ENCODE results near the gene TSHZ2.

TSHZ2 gene

GRCh38 chr20:53394433-53394832, 422.3 kb downstream of the TSHZ2 start:
- TF ChIP-seq, protein P1, sequence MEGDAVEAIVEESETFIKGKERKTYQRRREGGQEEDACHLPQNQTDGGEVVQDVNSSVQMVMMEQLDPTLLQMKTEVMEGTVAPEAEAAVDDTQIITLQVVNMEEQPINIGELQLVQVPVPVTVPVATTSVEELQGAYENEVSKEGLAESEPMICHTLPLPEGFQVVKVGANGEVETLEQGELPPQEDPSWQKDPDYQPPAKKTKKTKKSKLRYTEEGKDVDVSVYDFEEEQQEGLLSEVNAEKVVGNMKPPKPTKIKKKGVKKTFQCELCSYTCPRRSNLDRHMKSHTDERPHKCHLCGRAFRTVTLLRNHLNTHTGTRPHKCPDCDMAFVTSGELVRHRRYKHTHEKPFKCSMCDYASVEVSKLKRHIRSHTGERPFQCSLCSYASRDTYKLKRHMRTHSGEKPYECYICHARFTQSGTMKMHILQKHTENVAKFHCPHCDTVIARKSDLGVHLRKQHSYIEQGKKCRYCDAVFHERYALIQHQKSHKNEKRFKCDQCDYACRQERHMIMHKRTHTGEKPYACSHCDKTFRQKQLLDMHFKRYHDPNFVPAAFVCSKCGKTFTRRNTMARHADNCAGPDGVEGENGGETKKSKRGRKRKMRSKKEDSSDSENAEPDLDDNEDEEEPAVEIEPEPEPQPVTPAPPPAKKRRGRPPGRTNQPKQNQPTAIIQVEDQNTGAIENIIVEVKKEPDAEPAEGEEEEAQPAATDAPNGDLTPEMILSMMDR (conservative IDR thresholded peaks at IDR 0.05; ENCODE audit: low read depth, low read length) = no peak
- H3K9ac ChIP-seq = no peak overlapping the region
- H3K4me1 ChIP-seq (ENCODE audit: low read depth, poor library complexity, severe bottlenecking) = no peaks in the 10 kb centered on the region
- H4K20me1 ChIP-seq (ENCODE audit: insufficient read depth) = no peaks in the 10 kb centered on the region
- H3K4me3 ChIP-seq (IDR thresholded peaks at IDR 0.05; ENCODE audit: insufficient read depth, low read depth, low read length) = no peak overlapping the region
- H3K27me3 ChIP-seq (ENCODE audit: insufficient read depth, low read depth) = no peaks in the 10 kb centered on the region
- no peaks in the 10 kb centered on the region for H3K36me3 ChIP-seq (ENCODE audit: insufficient read depth)
- H3K27ac ChIP-seq = no peak overlapping the region
- H3K79me2 ChIP-seq (ENCODE audit: insufficient read depth, low read depth) = no peaks in the 10 kb centered on the region
- no peak overlapping the region for H2AFZ ChIP-seq (ENCODE audit: low read depth)
- H3K4me2 ChIP-seq = no peak overlapping the region

DNA sequence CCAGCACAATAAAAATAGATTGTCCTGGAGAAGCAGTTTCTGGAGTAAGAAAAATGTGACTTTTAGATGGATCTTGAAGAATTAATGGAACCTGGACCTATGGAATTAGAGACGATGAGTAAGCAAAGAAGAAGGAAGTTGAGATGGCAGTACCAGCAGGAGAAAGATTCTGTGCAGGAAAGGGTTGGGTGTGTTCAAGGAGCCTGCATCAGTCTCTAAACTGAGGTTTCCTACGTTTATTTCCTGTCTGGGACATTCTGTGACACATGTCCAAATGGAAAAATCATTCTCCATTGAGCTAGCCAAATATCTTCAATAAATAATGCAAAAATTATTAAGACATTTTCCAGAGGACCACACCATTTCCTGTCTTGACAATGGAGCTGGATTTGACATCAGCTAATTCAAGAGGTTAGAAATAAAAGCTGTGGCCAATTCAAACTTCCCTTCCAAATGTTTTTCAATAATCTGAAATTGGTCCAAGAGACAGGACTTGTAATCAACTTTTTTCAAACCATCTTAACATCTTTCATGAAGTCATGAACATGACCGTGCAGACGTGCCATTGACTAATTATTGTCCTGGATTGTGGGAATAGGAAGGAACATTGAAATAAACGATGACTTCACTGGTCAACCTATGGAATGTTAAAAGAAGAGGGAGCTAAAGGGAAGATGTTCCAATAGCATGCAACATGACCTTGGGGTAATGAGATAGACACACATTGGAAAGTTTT, 423.2 kb downstream of the TSHZ2 start:
- Histone ChIP-seq H3K36me3 (ENCODE audit: insufficient read depth) (no peaks in the 10 kb centered on the region), H3K4me1 (ENCODE audit: low read depth, poor library complexity, severe bottlenecking) (no peaks in the 10 kb centered on the region), H3K79me2 (ENCODE audit: insufficient read depth, low read depth) (no peaks in the 10 kb centered on the region), H4K20me1 (ENCODE audit: insufficient read depth) (no peaks in the 10 kb centered on the region), H3K4me3 (IDR thresholded peaks at IDR 0.05; ENCODE audit: insufficient read depth, low read depth, low read length) (no peak overlapping the region), H3K27me3 (ENCODE audit: insufficient read depth, low read depth) (no peaks in the 10 kb centered on the region), H2AFZ (ENCODE audit: low read depth) (no peak overlapping the region), H3K27ac (no peak overlapping the region), H3K9ac (no peak overlapping the region), H3K4me2 (no peak overlapping the region)
- TF ChIP-seq, protein P1 (conservative IDR thresholded peaks at IDR 0.05; ENCODE audit: low read depth, low read length) = no peak

GRCh38 chr20:53399083-53399482, 426.9 kb downstream of the TSHZ2 start:
- Histone ChIP-seq H3K27ac (no peak overlapping the region), H3K36me3 (ENCODE audit: insufficient read depth) (no peaks in the 10 kb centered on the region), H3K4me3 (IDR thresholded peaks at IDR 0.05; ENCODE audit: insufficient read depth, low read depth, low read length) (no peak overlapping the region), H3K4me1 (ENCODE audit: low read depth, poor library complexity, severe bottlenecking) (no peaks in the 10 kb centered on the region), H3K4me2 (no peak overlapping the region), H2AFZ (ENCODE audit: low read depth) (no peak overlapping the region), H3K79me2 (ENCODE audit: insufficient read depth, low read depth) (no peaks in the 10 kb centered on the region), H3K27me3 (ENCODE audit: insufficient read depth, low read depth) (no peaks in the 10 kb centered on the region), H3K9ac (no peak overlapping the region), H4K20me1 (ENCODE audit: insufficient read depth) (no peaks in the 10 kb centered on the region)
- TF ChIP-seq, protein P1 (conservative IDR thresholded peaks at IDR 0.05; ENCODE audit: low read depth, low read length) = no peak

GRCh38 chr20:53399592-53400335, 427.6 kb downstream of the TSHZ2 start:
- Histone ChIP-seq H3K36me3 (ENCODE audit: insufficient read depth) (no peaks in the 10 kb centered on the region), H4K20me1 (ENCODE audit: insufficient read depth) (no peaks in the 10 kb centered on the region), H3K4me2 (no peak overlapping the region), H3K9ac (no peak overlapping the region), H3K79me2 (ENCODE audit: insufficient read depth, low read depth) (no peaks in the 10 kb centered on the region), H2AFZ (ENCODE audit: low read depth) (no peak overlapping the region), H3K27ac (no peak overlapping the region), H3K4me1 (ENCODE audit: low read depth, poor library complexity, severe bottlenecking) (no peaks in the 10 kb centered on the region), H3K4me3 (IDR thresholded peaks at IDR 0.05; ENCODE audit: insufficient read depth, low read depth, low read length) (no peak overlapping the region), H3K27me3 (ENCODE audit: insufficient read depth, low read depth) (no peaks in the 10 kb centered on the region)
- TF ChIP-seq, protein P1 (conservative IDR thresholded peaks at IDR 0.05; ENCODE audit: low read depth, low read length) = no peak
